GM18517 (cell line): ENCODE results near the gene SDCCAG8.

Experiments used
- ATAC-seq: cut with Tn5 transposase; IDR thresholded peaks from one replicate; pipeline ENCODE4 v1.9.1; 2021; ENCODE audit warnings: mild to moderate bottlenecking, moderate library complexity; ENCODE audit not compliant: unreplicated experiment

SDCCAG8 gene

DNA sequence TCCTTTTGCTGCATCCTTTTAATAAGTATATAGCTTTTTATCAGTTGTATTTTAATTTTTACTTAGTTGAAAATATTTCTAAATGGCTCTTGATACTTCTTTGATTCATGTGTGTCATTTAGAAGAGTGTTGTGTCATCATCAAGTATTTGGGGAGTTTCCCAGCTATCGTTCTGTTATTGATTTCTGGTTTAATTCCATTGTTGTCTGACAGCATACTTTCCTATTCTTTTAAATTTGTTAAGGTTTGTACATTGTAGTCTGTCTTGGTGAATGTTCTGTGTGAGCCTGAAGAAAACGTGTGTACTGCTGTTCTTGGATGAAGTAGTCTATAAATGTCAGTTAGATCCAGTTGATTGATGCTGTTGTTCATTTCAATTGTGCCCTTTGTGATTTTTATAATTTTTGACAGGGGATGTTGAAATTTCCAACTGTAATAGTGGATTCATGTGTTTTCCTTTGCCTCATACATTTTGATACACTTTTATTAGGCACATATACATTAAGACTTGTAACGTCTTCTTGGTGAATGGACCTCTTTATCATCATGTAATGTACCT lies 24.8 kb downstream of the SDCCAG8 start:
- no peak for ATAC-seq

- ATAC-seq, result no peak
Observed at GRCh38 chr1:243281672-243282071, 25.8 kb downstream of the SDCCAG8 start.

GRCh38 chr1:243286409-243287122 lies 30.7 kb downstream of the SDCCAG8 start:
- no peak for ATAC-seq

GRCh38 chr1:243287123-243287460 lies 31.3 kb downstream of the SDCCAG8 start:
- ATAC-seq, result no peak

DNA sequence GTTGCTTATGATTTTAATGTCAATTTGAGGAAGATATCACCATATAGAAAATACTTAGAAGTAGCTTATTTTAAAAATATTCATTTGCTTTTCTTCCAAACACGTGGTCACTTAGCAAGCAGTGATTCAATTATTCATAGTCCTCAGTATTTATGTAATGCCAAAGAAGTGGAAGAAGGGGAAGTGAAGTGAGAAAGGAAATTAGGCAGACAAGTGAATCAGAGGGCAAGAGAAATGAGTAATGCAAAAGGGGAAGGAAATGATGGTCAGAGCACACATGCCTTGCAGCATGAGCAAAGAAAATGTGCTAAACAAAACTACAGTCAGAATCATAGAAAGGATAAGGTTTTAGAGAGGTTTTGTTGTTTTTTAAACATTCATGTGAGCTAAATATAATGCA lies 31.8 kb downstream of the SDCCAG8 start:
- ATAC-seq, result peak; percentile 98

- no peak for ATAC-seq
Observed at GRCh38 chr1:243288062-243288461, 32.2 kb downstream of the SDCCAG8 start.

DNA sequence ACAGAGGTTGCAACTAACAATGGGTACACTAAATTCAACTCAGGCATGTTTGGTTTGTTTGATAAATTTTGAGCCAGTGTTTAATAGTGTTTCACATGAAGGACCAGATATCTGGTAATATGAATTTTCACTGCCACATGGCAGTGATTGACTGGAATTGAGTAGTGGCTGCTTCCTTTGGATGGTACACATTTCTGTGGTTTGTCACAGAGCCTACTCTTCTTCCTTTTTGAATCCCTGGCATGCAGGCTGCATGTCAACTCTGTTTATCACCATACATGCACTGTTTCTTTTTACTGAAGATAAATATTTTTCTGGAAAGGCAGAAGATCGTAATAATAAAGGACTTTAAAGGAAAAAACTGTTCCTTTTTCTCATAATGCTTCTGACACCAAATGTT lies 35.5 kb downstream of the SDCCAG8 start:
- no peak for ATAC-seq

GRCh38 chr1:243292117-243292516 lies 36.3 kb downstream of the SDCCAG8 start:
- no peak for ATAC-seq

- no peak for ATAC-seq
Observed at GRCh38 chr1:243293941-243294722, 38.3 kb downstream of the SDCCAG8 start.

DNA sequence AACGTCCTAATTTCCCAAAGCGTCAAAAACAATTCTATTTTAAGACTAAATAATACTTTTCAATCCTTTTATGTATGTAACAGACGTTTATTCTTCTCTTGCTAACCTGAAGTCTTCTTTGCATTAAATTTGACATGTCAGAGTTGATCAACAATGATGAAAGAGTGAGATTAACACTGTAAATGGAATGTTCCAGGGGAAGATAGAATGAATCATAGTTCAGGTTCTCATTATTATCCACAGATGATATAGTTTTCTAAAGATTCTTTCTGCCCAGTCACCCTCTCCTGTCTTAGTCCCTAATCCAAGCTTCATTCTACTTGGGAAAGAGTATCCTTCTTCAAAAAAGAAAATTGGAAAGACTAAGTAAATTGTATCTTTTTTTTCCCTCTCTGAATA lies 38.9 kb downstream of the SDCCAG8 start:
- ATAC-seq, result no peak

GRCh38 chr1:243299069-243299468 lies 43.2 kb downstream of the SDCCAG8 start:
- no peak for ATAC-seq

GRCh38 chr1:243301059-243301458 lies 45.2 kb downstream of the SDCCAG8 start:
- ATAC-seq, result no peak

GRCh38 chr1:243311809-243312208 lies 56.0 kb downstream of the SDCCAG8 start:
- no peak for ATAC-seq

DNA sequence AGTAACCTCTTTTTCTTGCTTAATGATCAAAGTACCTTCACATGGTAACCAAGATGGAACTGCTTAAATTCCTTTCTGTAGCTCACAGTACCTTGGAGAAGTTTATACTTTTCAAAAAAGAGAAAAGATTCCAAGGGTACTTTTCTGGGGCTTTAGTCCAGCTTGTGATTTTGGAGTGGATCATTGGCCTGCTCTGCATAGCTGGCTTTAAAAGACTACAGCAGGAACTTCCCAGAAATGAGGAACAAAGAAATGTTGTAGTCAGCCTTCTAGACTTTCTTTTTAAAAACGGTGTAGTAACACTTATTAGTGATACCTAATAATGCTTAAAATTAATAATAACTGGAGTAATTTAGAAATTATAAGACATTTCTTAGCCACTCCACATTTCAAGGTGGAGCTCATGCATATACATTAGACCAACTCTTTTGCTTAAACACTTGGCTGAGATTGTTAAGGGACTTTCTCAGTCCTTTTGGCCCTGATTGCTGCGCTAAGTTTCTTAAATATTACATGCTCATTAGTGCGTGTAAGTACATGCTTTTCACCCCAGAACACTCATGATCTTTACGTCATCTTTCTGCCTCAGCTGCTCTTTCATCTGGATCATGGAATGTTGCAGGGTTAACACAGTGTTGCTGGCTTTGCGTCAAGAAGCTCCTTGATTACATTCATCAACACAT lies 57.3 kb downstream of the SDCCAG8 start:
- ATAC-seq, result peak; percentile 30

DNA sequence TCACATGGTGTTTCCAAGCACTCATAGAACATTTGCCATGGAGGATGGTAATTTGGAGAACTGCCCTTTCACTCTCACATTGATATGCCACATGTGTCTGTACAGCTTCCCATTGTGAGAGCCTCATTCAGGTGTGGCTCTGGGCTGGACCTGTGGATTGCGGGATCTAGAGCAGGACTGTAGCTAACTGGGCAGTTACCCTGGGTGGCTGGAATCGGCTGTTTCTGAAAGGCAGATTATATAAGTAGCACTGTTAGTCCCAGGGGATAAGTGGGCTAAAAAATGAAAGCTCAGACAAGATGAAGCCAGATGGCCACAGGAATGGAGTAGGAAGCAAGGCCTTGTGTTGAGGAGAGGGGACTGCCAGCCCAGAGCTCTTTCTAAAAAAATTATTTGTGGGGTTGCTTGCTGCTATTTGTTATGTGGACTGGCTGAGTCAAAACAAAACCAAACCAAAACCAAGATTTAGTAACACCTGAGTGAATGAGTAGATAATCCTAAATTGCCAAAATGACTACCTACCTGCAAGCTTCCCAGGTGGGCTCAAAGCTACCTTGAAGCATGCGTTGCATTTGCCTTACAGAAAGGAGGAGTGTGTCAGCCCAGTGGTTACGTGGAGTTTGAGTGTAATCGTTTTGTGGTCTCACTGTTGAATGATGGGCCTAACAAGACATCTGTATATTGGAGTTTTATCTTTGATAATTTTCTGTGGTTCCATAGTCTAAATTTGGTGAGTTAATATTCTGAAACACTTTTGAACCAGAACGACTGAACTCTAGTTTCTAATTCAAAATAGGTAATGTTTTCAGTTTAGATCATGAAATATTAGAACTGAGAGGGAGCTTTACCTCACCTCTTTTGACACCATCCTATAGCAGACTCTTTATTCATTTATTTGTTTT lies 58.0 kb downstream of the SDCCAG8 start:
- ATAC-seq, result peak; percentile 84

DNA sequence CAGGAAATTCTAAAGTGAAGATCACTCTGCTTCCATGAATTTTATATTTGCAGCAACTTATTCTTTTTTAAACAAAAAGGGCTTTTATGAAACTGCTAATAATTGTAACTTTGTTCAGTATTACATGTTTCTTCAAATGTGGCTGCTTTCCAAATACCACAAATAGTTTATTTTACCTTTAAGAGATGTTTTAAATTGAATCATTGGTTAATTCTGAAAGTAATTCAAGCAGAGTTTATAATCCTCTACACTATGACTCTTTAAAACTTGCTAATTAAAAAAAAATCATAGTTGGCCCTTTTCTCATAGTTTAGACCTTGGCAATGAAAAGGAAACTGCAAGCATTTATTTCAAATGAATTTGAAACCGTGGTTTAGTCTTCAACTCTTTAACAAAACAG lies 59.6 kb downstream of the SDCCAG8 start:
- ATAC-seq, result no peak

GRCh38 chr1:243315893-243316292 lies 60.1 kb downstream of the SDCCAG8 start:
- ATAC-seq, result no peak

DNA sequence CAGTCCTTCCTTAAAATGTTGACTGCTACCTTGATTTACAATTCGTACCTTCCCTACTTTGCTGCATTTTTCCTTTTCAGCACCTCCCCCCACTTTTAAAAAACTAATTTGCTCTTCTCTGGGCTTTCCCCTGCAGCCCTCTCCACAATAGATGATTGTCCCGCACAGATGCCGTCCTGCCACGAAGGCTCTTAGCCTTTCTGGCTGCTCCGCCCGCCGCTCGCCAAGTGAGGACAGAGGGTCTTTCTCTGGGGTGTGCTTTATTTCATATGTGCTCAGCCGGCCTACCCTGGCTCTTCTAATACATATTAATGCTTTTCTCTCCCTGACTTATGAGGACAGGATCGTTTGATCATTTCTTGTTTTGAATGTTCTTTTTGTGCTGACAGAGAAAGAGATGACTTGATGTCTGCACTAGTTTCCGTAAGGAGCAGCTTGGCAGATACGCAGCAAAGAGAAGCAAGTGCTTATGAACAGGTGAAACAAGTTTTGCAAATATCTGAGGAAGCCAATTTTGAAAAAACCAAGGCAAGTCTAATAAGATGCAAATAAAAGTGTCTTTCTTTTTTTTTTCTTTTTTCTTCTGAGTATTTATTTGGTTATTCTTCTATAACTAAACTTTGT lies 60.6 kb downstream of the SDCCAG8 start:
- ATAC-seq, result no peak

DNA sequence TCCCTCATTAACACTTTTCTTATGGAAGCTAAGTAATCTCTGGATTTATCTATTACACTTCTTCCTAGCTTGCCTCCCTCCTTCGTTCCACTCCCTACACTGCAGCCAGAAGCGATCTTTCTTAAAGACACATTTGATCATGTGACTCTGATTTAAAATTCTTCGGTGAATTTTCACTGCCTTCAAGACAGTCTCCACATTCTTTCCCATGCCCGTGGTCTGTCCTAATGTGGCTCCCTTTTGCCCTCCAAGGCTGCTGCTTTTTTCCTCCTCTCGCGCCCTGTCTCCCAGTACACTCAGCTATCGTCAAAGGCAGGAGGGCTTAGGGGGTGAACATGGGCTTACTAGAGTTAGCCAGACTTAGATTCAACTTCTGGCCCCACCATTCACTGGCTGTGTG lies 64.4 kb downstream of the SDCCAG8 start:
- ATAC-seq, result no peak

GRCh38 chr1:243322326-243322725 lies 66.5 kb downstream of the SDCCAG8 start:
- ATAC-seq, result no peak
